Endodermal cell (in vitro differentiated cells): ENCODE measurements around the gene CLIC5. TPM values are rescaled to one million over a fixed set of nuclear protein-coding genes. Genes with fewer than 3 reads are reported as not detected.

Source experiments
- DNase-seq: peaks from one replicate; pipeline ENCODE4 v3.0.0-alpha.2; 2017
- H3K27ac ChIP-seq: 2 replicates; pipeline ENCODE4 v1.5.1; 2013; ENCODE audit warnings: mild to moderate bottlenecking, low read depth, low read length, moderate library complexity
- H3K27me3 ChIP-seq: 2 replicates; pipeline ENCODE4 v1.6.1; 2013; ENCODE audit warnings: mild to moderate bottlenecking, low read length, moderate library complexity; ENCODE audit not compliant: insufficient read depth, control insufficient read depth, poor library complexity, severe bottlenecking
- H3K36me3 ChIP-seq: 2 replicates; pipeline ENCODE4 v1.7.0; 2013; ENCODE audit warnings: mild to moderate bottlenecking, low read length, moderate library complexity; ENCODE audit not compliant: control insufficient read depth, insufficient read depth
- H3K4me1 ChIP-seq: one replicate; pipeline ENCODE4 v1.7.0; 2013; ENCODE audit warnings: low read length; ENCODE audit not compliant: control insufficient read depth, insufficient read depth
- H3K4me3 ChIP-seq: 2 replicates; pipeline ENCODE4 v1.5.1; 2013; ENCODE audit warnings: mild to moderate bottlenecking, low read length, moderate library complexity
- H3K9ac ChIP-seq: 2 replicates; pipeline ENCODE4 v1.6.1; 2013; ENCODE audit warnings: mild to moderate bottlenecking, low read length, moderate library complexity; ENCODE audit not compliant: poor library complexity, severe bottlenecking; ENCODE audit errors: extremely low read depth
- H3K9me3 ChIP-seq: 2 replicates; pipeline ENCODE4 v1.6.1; 2013; ENCODE audit warnings: mild to moderate bottlenecking, low read length, moderate library complexity; ENCODE audit not compliant: control insufficient read depth
- H3K27ac Mint-ChIP-seq: 2 replicates; pipeline ENCODE4 v1.8.0; 2020; ENCODE audit warnings: mixed read lengths
- H3K27me3 Mint-ChIP-seq: 2 replicates; pipeline ENCODE4 v1.8.0; 2021; ENCODE audit warnings: mild to moderate bottlenecking, mixed read lengths; ENCODE audit not compliant: insufficient read depth
- H3K36me3 Mint-ChIP-seq: 2 replicates; pipeline ENCODE4 v1.8.0; 2020; ENCODE audit warnings: low read depth, mixed read lengths
- H3K4me1 Mint-ChIP-seq: 2 replicates; pipeline ENCODE4 v1.8.0; 2020; ENCODE audit warnings: mixed read lengths
- H3K4me3 Mint-ChIP-seq: 2 replicates; pipeline ENCODE4 v1.8.0; 2020; ENCODE audit warnings: mild to moderate bottlenecking, moderate library complexity, mixed read lengths
- H3K9me3 Mint-ChIP-seq: 2 replicates; pipeline ENCODE4 v1.8.0; 2020; ENCODE audit warnings: mild to moderate bottlenecking, mixed read lengths
- CTCF ChIP-seq: fragments of 200-600 bp; sonication (generic); conservative IDR thresholded peaks from 2 replicates; pipeline ENCODE4 v1.5.0; 2021; ENCODE audit warnings: antibody characterized with exemption, mild to moderate bottlenecking
- WGBS, 2 experiments: methylation state at CpG; one replicate each; pipeline versions ENCODE4 v1.1.5 to v1.1.7; 2013; ENCODE audit warnings: missing lambda C conversion rate in 2 of 2, mixed read lengths in 1 of 2; ENCODE audit not compliant: insufficient coverage in 1 of 2, insufficient read length in 1 of 2; 5-methylcytosine and 5-hydroxymethylcytosine counted together
- total RNA-seq, 2 donors: library from RNA; stranded (reverse); fragmentation: NEBNext Ultra II Directional in 1 of 2; extraction: Animal tissue kit (Norgen Biotek cat#: 25700) in 1 of 2; gene quantifications; 2 replicates in 1 of 2; 3 replicates in 1 of 2; pipeline ENCODE4 v1.2.1, GENCODE V29; 2021

The CLIC5 gene
- total RNA-seq, 2 donors from 2014 or later, result 0.11 TPM; not detected in 1

GRCh38 chr6:45898941-45899682, 116.5 kb downstream of the CLIC5 start:
- Mint-ChIP-seq H3K27me3 (no peaks in the 10 kb centered on the region), H3K4me3 (no peak overlapping the region), H3K9me3 (no peaks in the 10 kb centered on the region), H3K4me1 (peaks cover 31% of the 10 kb centered on the region), H3K27ac (no peak overlapping the region), H3K36me3 (no peaks in the 10 kb centered on the region)
- Histone ChIP-seq H3K27ac (no peak overlapping the region), H3K9me3 (no peaks in the 10 kb centered on the region), H3K4me1 (peaks cover 19% of the 10 kb centered on the region), H3K36me3 (no peaks in the 10 kb centered on the region), H3K27me3 (no peaks in the 10 kb centered on the region), H3K9ac (no peak overlapping the region), H3K4me3 (no peak overlapping the region)
- no peak for TF ChIP-seq CTCF
- DNase-seq, result no peak
- 83 to 89% methylated on average over 3 to 7 of the region's 7 CpGs for WGBS, 2 experiments

- Mint-ChIP-seq H3K36me3 (no peaks in the 10 kb centered on the region), H3K4me3 (no peak overlapping the region), H3K9me3 (no peaks in the 10 kb centered on the region), H3K27me3 (no peaks in the 10 kb centered on the region), H3K4me1 (peaks cover 25% of the 10 kb centered on the region), H3K27ac (no peak overlapping the region)
- 90 to 91% methylated on average over 3 to 6 of the region's 6 CpGs for WGBS, 2 experiments
- no peaks in the 10 kb centered on the region for H3K36me3 ChIP-seq
- DNase-seq, result no peak
- peaks cover 19% of the 10 kb centered on the region for H3K4me1 ChIP-seq
- H3K27ac ChIP-seq, result no peak overlapping the region
- no peaks in the 10 kb centered on the region for H3K27me3 ChIP-seq
- TF ChIP-seq CTCF, result no peak
- no peak overlapping the region for H3K4me3 ChIP-seq
- H3K9ac ChIP-seq, result no peak overlapping the region
- H3K9me3 ChIP-seq, result no peaks in the 10 kb centered on the region
Observed at GRCh38 chr6:45896783-45897441, 118.7 kb downstream of the CLIC5 start.

- Mint-ChIP-seq H3K36me3 (no peaks in the 10 kb centered on the region), H3K4me3 (no peak overlapping the region), H3K27ac (no peak overlapping the region), H3K9me3 (no peaks in the 10 kb centered on the region), H3K27me3 (no peaks in the 10 kb centered on the region), H3K4me1 (peaks cover 16% of the 10 kb centered on the region)
- Histone ChIP-seq H3K4me1 (peaks cover 13% of the 10 kb centered on the region), H3K27ac (no peak overlapping the region), H3K27me3 (no peaks in the 10 kb centered on the region), H3K9me3 (no peaks in the 10 kb centered on the region), H3K9ac (no peak overlapping the region), H3K4me3 (no peak overlapping the region), H3K36me3 (no peaks in the 10 kb centered on the region)
- TF ChIP-seq CTCF, result no peak
- WGBS, 2 experiments, result 88 to 100% methylated on average over 1 to 5 of the region's 5 CpGs
- no peak for DNase-seq
Observed at GRCh38 chr6:45895569-45895968, 120.1 kb downstream of the CLIC5 start.
